CD4-positive, alpha-beta T cell (primary cell): Measurements from ENCODE around the gene SLC5A6. TPM values are rescaled to one million over a fixed set of nuclear protein-coding genes. Genes with fewer than 3 reads are reported as not detected.
A peak's percentile ranks its signal among the peaks of the same experiment; 100 is the strongest.

Experiments used
- ATAC-seq: fragments of 200-7000 bp; cut with Tn5 transposase; one replicate; pipeline ENCODE4 v1.10.0; 2022; ENCODE audit warnings: mild to moderate bottlenecking; ENCODE audit not compliant: poor library complexity
- CTCF ChIA-PET: fragments of 350-600 bp; sonication (Branson Sonifier 250); formaldehyde crosslinking; loops from one replicate; lab custom pipeline; 2021; ENCODE audit warnings: antibody characterized with exemption, inconsistent platforms; lab: Charles Lee
- POLR2A ChIA-PET: fragments of 350-600 bp; sonication (Branson Sonifier 250); formaldehyde crosslinking; loops from one replicate; lab custom pipeline; 2021; ENCODE audit warnings: antibody characterized with exemption, inconsistent platforms; lab: Charles Lee
- DNase-seq, 14 experiments: peaks; one replicate each; pipeline ENCODE4 v3.0.0-alpha.2; 2013 to 2020; ENCODE audit warnings: mixed read lengths in 2 of 14
- H3K27ac ChIP-seq, 2 donors: one replicate each; pipeline versions ENCODE4 v1.5.1 to v1.7.0; 2013; ENCODE audit warnings: low read length in 2 of 2, low read depth in 1 of 2, mild to moderate bottlenecking in 1 of 2
- H3K27me3 ChIP-seq, 2 experiments: 1 replicate in 1 of 2; 2 replicates in 1 of 2; pipeline versions ENCODE4 v1.6.1 to v1.7.0; 2013; ENCODE audit warnings: low read length in 2 of 2, control low read depth in 1 of 2, mild to moderate bottlenecking in 1 of 2, moderate library complexity in 1 of 2; ENCODE audit not compliant: insufficient read depth in 2 of 2, control insufficient read depth in 1 of 2
- H3K36me3 ChIP-seq: one replicate; pipeline ENCODE4 v1.6.1; 2013; ENCODE audit warnings: low read length, control low read depth; ENCODE audit not compliant: insufficient read depth
- H3K4me1 ChIP-seq: one replicate; pipeline ENCODE4 v1.6.1; 2013; ENCODE audit warnings: low read length, control low read depth; ENCODE audit not compliant: insufficient read depth
- H3K4me3 ChIP-seq: one replicate; pipeline ENCODE4 v1.5.1; 2013; ENCODE audit warnings: mild to moderate bottlenecking, low read length, moderate library complexity
- H3K9me3 ChIP-seq, 2 experiments: 1 replicate in 1 of 2; 2 replicates in 1 of 2; pipeline versions ENCODE4 v1.6.1 to v1.7.0; 2013; ENCODE audit warnings: low read length in 2 of 2, mild to moderate bottlenecking in 2 of 2, control low read depth in 1 of 2, moderate library complexity in 1 of 2; ENCODE audit not compliant: control insufficient read depth in 1 of 2, insufficient read depth in 1 of 2
- H3K27ac Mint-ChIP-seq: one replicate; pipeline ENCODE4 v1.8.0; 2020; ENCODE audit warnings: mixed read lengths
- H3K27me3 Mint-ChIP-seq: one replicate; pipeline ENCODE4 v1.8.0; 2021; ENCODE audit warnings: mixed read lengths
- H3K36me3 Mint-ChIP-seq: one replicate; pipeline ENCODE4 v1.8.0; 2021; ENCODE audit warnings: low read depth, mixed read lengths
- H3K4me1 Mint-ChIP-seq: one replicate; pipeline ENCODE4 v1.8.0; 2021; ENCODE audit warnings: low read depth, mixed read lengths
- H3K4me3 Mint-ChIP-seq: one replicate; pipeline ENCODE4 v1.8.0; 2020; ENCODE audit warnings: mild to moderate bottlenecking, mixed read lengths
- H3K9me3 Mint-ChIP-seq: one replicate; pipeline ENCODE4 v1.8.0; 2020; ENCODE audit warnings: mixed read lengths
- intact Hi-C, 2 experiments: fragments of 100-400 bp; cut with DNase I in 1 of 2; cut with micrococcal nuclease in 1 of 2; formaldehyde crosslinking; loops; one replicate each; pipeline versions ENCODE4 v1.15.1 to v1.9.0; 2023 to 2025; cut with DNase I, micrococcal nuclease
- total RNA-seq, 174 experiments: library from RNA in 2 of 174; stranded (reverse) in 2 of 174; gene quantifications; one replicate each; pipeline ENCODE4 v1.2.3 and lab custom pipeline; 2021 to 2026
- TF ChIP-seq, protein P1 (sequence below): fragments of 200-600 bp; IDR thresholded peaks from one replicate; pipeline ENCODE4 v1.8.0; 2022; ENCODE audit warnings: antibody characterized with exemption, mild to moderate bottlenecking

Gene SLC5A6
- total RNA-seq, 2 experiments from 2014 or later = 196 to 207 TPM

DNA sequence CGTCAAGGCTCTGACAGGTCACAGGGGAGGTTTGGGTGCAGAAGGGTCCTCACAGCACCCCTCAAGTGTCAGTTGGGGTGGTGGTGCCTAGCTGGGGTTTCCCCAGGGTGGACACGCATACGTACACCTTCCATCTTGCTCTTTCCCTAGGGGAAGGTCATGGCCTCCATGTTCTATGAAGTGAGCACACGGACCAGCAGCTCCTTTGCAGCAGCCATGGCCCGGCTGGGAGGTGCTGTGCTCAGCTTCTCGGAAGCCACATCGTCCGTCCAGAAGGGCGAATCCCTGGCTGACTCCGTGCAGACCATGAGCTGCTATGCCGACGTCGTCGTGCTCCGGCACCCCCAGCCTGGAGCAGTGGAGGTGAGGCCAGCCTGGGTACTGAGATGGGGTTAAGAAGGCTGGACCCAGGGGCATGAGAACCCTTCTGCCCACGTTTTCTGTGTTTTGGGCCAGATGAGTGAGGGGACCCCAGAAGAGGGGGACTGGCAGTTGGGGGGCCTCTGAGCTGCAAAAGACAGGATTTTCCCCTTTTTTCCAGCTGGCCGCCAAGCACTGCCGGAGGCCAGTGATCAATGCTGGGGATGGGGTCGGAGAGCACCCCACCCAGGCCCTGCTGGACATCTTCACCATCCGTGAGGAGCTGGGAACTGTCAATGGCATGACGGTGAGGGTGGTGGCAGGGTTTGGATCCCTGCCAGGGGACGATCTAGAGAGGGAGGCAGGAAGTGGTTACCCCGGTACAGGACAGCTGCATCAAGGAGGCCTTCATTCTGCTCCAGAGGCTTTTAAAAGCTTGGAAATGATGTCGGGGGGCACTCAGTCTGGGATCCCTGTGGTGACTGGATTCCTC is 29.9 kb upstream of the SLC5A6 start:
- Mint-ChIP-seq H3K36me3 (peaks cover 72% of the 10 kb centered on the region), H3K4me3 (no peak overlapping the region), H3K4me1 (peaks cover 4% of the 10 kb centered on the region), H3K27me3 (no peaks in the 10 kb centered on the region), H3K27ac (no peak overlapping the region), H3K9me3 (no peaks in the 10 kb centered on the region)
- CTCF ChIA-PET = no interaction called here
- H3K4me3 ChIP-seq = no peak overlapping the region
- H3K27ac ChIP-seq = no peak overlapping the region
- no peaks in the 10 kb centered on the region for H3K9me3 ChIP-seq
- no peaks in the 10 kb centered on the region for H3K27me3 ChIP-seq
- ATAC-seq = no peak
- intact Hi-C loops = no loop called here
- peaks cover 10% of the 10 kb centered on the region for H3K4me1 ChIP-seq
- TF ChIP-seq, protein P1, sequence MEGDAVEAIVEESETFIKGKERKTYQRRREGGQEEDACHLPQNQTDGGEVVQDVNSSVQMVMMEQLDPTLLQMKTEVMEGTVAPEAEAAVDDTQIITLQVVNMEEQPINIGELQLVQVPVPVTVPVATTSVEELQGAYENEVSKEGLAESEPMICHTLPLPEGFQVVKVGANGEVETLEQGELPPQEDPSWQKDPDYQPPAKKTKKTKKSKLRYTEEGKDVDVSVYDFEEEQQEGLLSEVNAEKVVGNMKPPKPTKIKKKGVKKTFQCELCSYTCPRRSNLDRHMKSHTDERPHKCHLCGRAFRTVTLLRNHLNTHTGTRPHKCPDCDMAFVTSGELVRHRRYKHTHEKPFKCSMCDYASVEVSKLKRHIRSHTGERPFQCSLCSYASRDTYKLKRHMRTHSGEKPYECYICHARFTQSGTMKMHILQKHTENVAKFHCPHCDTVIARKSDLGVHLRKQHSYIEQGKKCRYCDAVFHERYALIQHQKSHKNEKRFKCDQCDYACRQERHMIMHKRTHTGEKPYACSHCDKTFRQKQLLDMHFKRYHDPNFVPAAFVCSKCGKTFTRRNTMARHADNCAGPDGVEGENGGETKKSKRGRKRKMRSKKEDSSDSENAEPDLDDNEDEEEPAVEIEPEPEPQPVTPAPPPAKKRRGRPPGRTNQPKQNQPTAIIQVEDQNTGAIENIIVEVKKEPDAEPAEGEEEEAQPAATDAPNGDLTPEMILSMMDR = no peak
- peak in 2 of 14 experiments; percentile 10 to 15 for DNase-seq
- H3K36me3 ChIP-seq = peaks cover 64% of the 10 kb centered on the region
- POLR2A ChIA-PET = no interaction called here

DNA sequence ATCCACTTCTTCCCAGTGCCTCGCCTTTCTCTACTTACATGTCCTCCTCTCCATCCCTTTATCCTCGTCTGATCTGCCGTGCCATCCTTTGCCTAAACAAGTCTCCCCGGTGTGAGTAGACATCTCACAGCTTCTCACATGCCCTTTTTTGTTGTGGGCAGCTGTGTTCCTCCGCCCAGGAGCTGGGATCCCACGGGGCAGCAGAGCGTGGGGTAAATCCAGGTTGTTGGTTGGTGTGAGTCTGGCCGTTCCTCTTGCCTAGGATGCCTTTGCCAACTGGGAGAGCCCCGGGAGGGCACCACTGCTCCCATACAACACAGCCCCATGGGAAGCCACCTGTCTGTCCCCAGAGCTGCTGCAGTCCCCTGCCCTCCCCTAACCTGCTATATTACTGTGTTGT is 28.3 kb upstream of the SLC5A6 start:
- ChIA-PET CTCF (no interaction called here), POLR2A (no interaction called here)
- intact Hi-C loops = no loop called here

DNA sequence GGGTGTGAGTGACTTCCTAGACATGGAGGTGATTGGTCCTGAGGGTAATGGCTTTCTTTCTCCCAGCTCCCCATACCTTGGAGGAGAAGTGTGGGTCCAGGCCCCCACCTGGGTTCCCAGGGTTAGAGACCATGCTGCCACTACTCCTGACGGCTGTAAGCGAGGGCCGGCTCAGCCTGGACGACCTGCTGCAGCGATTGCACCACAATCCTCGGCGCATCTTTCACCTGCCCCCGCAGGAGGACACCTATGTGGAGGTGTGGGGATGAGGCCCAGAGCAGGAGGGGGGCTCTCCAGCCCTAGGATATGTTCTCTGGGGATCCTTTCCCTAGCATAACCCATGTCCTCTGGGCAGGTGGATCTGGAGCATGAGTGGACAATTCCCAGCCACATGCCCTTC is 26.9 kb upstream of the SLC5A6 start:
- no peak for ATAC-seq
- no peaks in the 10 kb centered on the region for H3K27me3 Mint-ChIP-seq
- H3K27me3 ChIP-seq = no peaks in the 10 kb centered on the region
- peaks cover 10% of the 10 kb centered on the region for H3K4me1 ChIP-seq
- H3K36me3 Mint-ChIP-seq = peaks cover 92% of the 10 kb centered on the region
- no peak overlapping the region for H3K27ac ChIP-seq
- H3K4me1 Mint-ChIP-seq = peaks cover 4% of the 10 kb centered on the region
- TF ChIP-seq, protein P1 = no peak
- ChIA-PET CTCF (no interaction called here), POLR2A (no interaction called here)
- no peak overlapping the region for H3K27ac Mint-ChIP-seq
- no peak overlapping the region for H3K4me3 Mint-ChIP-seq
- peaks cover 91% of the 10 kb centered on the region for H3K36me3 ChIP-seq
- H3K4me3 ChIP-seq = no peak overlapping the region
- DNase-seq = no peak
- intact Hi-C loops = no loop called here
- no peaks in the 10 kb centered on the region for H3K9me3 Mint-ChIP-seq
- H3K9me3 ChIP-seq = no peaks in the 10 kb centered on the region

More for the DNA sequence above, 28.3 kb upstream of the SLC5A6 start:
- TF ChIP-seq, protein P1 = no peak
- H3K4me1 Mint-ChIP-seq = peaks cover 4% of the 10 kb centered on the region
- no peaks in the 10 kb centered on the region for H3K27me3 ChIP-seq
- H3K4me3 ChIP-seq = no peak overlapping the region
- H3K27me3 Mint-ChIP-seq = no peaks in the 10 kb centered on the region
- no peak overlapping the region for H3K27ac ChIP-seq
- H3K4me3 Mint-ChIP-seq = no peak overlapping the region
- H3K4me1 ChIP-seq = peaks cover 10% of the 10 kb centered on the region
- peaks cover 84% of the 10 kb centered on the region for H3K36me3 Mint-ChIP-seq
- ATAC-seq (no peak), DNase-seq (no peak)
- no peaks in the 10 kb centered on the region for H3K9me3 ChIP-seq
- peaks cover 78% of the 10 kb centered on the region for H3K36me3 ChIP-seq
- no peak overlapping the region for H3K27ac Mint-ChIP-seq
- H3K9me3 Mint-ChIP-seq = no peaks in the 10 kb centered on the region
